A673 (cell line): ENCODE measurements around the gene ETF1. TPM values are rescaled to one million over a fixed set of nuclear protein-coding genes. Genes with fewer than 3 reads are reported as not detected.

Experiments
- BruUV-seq: library from RNA; stranded (reverse); fragments of 400-500 nt; replicated peaks from 2 replicates; lab custom pipeline; 2021; lab: Mats Ljungman, UMichigan
- CTCF ChIA-PET: fragments of 300-600 bp; sonication (Branson Sonifier 250); formaldehyde crosslinking; loops from one replicate; lab custom pipeline; 2022; ENCODE audit warnings: antibody characterized with exemption; lab: Charles Lee
- POLR2A ChIA-PET: fragments of 300-600 bp; sonication (Branson Sonifier 250); formaldehyde crosslinking; loops from one replicate; lab custom pipeline; 2022; ENCODE audit warnings: antibody characterized with exemption; ENCODE audit not compliant: low non-redundant PET; lab: Charles Lee
- DNase-seq: peaks from one replicate; pipeline ENCODE4 v3.0.0-alpha.2; 2015; ENCODE audit warnings: low spot score
- H3K27ac ChIP-seq: fragments of 200-600 bp; sonication (generic); 2 replicates; pipeline ENCODE4 v1.5.1; 2016; ENCODE audit warnings: mixed run types, low read depth, mild to moderate bottlenecking, mixed read lengths, antibody characterized with exemption, low read length; ENCODE audit not compliant: poor library complexity, severe bottlenecking
- H3K27me3 ChIP-seq: fragments of 200-600 bp; sonication (generic); replicated peaks from 2 replicates; pipeline ENCODE4 v1.6.1; 2017; ENCODE audit warnings: mixed run types, low read depth, mild to moderate bottlenecking, mixed read lengths, antibody characterized with exemption, low read length; ENCODE audit not compliant: insufficient read depth, poor library complexity
- H3K36me3 ChIP-seq: fragments of 200-600 bp; sonication (generic); 2 replicates; pipeline ENCODE4 v1.6.1; 2016; ENCODE audit warnings: mixed run types, mild to moderate bottlenecking, mixed read lengths, antibody characterized with exemption, low read length; ENCODE audit not compliant: insufficient read depth, poor library complexity, severe bottlenecking
- H3K4me1 ChIP-seq: fragments of 200-600 bp; sonication (generic); 2 replicates; pipeline ENCODE4 v1.6.1; 2017; ENCODE audit warnings: mixed run types, mild to moderate bottlenecking, mixed read lengths, antibody characterized with exemption, low read length; ENCODE audit not compliant: insufficient read depth, poor library complexity, severe bottlenecking
- H3K4me3 ChIP-seq: fragments of 200-600 bp; sonication (generic); 2 replicates; pipeline ENCODE4 v1.5.1; 2016; ENCODE audit warnings: low read depth, mixed run types, mild to moderate bottlenecking, mixed read lengths, low read length; ENCODE audit not compliant: poor library complexity, severe bottlenecking
- H3K9me3 ChIP-seq: fragments of 200-600 bp; sonication (generic); 2 replicates; pipeline ENCODE4 v1.6.1; 2016; ENCODE audit warnings: mixed run types, low read depth, mild to moderate bottlenecking, mixed read lengths, antibody characterized with exemption, low read length; ENCODE audit not compliant: poor library complexity, severe bottlenecking
- EZH2 ChIP-seq: fragments of 200-600 bp; sonication (generic); IDR thresholded peaks from 2 replicates; pipeline ENCODE4 v1.6.1; 2017; ENCODE audit warnings: borderline replicate concordance, low read depth, mild to moderate bottlenecking, mixed read lengths, antibody characterized with exemption, low read length; ENCODE audit not compliant: poor library complexity, severe bottlenecking
- intact Hi-C: fragments of 100-400 bp; cut with micrococcal nuclease; formaldehyde crosslinking; loops from one replicate; pipeline ENCODE4 v1.10.0; 2022; ENCODE audit not compliant: unreplicated experiment
- total RNA-seq: library from RNA; stranded (reverse); gene quantifications from 2 replicates; pipeline ENCODE4 v1.2.3, GENCODE V29; 2021
- TF ChIP-seq, protein P1 (sequence below): fragments of 300-800, 200-600 bp; sonication (generic); conservative IDR thresholded peaks from 2 replicates; pipeline ENCODE4 v1.5.1; 2017; ENCODE audit warnings: low read depth, mild to moderate bottlenecking, antibody characterized with exemption, low read length, moderate library complexity, mixed read lengths

The ETF1 gene
- total RNA-seq, 1 experiment from 2014 or later, result 191 TPM

DNA sequence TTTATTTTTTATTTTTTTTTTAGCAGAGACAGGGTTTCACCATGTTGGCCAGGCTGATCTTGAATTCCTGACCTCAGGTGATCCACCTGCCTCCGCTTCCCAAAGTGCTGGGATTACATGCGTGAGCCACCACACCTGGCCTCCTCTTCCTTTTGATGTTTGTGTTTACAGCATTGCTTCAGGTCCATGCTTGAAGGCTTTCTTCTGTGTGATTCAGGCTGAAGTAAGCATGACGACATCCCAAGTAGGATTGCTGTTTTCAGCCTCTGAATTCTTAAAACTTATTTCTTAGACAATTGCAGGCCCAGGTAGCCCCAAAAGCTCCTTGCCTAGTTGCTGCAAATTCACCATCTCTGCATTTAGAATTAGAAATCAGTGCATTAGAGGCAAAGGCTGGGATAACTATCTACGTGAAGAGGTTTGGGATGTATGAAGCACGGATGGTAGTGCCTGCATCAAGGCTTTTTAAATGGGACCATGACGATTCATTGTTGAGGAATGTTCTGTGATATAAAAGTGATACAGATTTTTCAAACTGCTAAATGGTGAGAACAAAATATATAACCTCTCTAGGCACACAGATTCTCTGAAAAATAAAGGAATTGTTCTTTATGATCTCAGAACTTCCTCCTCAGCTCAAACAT, 3.0 kb upstream of the ETF1 start:
- intact Hi-C loops, result loop anchor here (5.0 kb wide), 2 partner anchors 94 to 364 kb away; no protein-coding TSS in a partner anchor
- TF ChIP-seq EZH2, result no peak
- TF ChIP-seq, protein P1, sequence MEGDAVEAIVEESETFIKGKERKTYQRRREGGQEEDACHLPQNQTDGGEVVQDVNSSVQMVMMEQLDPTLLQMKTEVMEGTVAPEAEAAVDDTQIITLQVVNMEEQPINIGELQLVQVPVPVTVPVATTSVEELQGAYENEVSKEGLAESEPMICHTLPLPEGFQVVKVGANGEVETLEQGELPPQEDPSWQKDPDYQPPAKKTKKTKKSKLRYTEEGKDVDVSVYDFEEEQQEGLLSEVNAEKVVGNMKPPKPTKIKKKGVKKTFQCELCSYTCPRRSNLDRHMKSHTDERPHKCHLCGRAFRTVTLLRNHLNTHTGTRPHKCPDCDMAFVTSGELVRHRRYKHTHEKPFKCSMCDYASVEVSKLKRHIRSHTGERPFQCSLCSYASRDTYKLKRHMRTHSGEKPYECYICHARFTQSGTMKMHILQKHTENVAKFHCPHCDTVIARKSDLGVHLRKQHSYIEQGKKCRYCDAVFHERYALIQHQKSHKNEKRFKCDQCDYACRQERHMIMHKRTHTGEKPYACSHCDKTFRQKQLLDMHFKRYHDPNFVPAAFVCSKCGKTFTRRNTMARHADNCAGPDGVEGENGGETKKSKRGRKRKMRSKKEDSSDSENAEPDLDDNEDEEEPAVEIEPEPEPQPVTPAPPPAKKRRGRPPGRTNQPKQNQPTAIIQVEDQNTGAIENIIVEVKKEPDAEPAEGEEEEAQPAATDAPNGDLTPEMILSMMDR, result no peak
- POLR2A ChIA-PET, result no interaction called here
- Histone ChIP-seq H3K27ac (peak overlapping the region; percentile 10), H3K9me3 (no peaks in the 10 kb centered on the region), H3K4me3 (no peak overlapping the region), H3K27me3 (no peaks in the 10 kb centered on the region), H3K4me1 (peaks cover 14% of the 10 kb centered on the region), H3K36me3 (peaks cover 4% of the 10 kb centered on the region)
- TSS peak; percentile 0 for BruUV-seq
- no peak for DNase-seq
- CTCF ChIA-PET, result interaction anchor here (0.5 kb wide), 1 partner anchor 43 kb away, joined by 8 read pairs; no protein-coding TSS in a partner anchor

DNA sequence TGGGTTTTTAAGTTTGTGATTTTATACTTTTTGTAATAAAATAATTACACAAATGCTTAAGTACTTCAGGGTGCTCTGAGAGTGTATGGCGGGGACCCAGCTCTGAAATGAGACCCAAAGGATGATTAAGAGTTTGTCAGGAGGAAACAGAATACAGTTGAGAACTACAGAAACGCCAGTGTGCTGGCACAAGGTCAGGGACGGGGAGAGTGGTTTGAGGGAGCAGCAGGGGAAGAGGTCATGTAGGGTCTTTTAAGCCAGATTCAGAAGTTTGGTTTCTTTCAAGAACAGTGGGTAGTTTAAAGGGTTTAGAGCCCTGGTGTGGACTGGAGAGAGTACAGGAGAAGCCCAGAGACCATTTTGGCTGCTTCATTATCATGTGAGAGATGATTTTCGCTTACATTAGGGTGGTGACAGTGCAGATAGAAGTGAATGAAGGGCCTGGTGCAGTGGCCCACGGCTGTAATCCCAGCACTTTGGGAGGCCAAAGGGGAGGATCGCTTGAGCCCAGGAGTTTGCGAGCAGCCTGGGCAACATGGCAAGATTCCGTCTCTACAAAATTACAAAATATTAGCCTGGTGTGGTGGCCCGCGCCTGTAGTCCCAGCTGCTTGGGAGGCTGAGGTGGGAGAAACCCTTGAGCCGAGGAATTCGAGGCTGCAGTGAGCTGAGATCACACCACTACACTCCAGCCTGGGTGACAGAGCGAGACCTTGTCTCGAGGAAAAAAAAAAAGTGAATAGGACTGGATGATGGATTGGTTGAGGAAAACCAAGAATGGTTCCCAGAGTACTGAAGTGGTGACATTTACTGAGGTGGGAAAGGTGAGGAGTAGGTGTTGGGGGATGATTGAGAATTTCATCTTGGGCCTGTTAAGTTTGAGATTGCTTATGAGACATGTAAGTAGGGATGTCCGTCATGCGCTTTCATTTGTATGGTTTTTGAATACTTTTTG, 1.4 kb upstream of the ETF1 start:
- intact Hi-C loops, result loop anchor here (5.0 kb wide), 2 partner anchors 92 to 362 kb away; no protein-coding TSS in a partner anchor
- peaks cover 20% of the 10 kb centered on the region for H3K36me3 ChIP-seq
- H3K4me1 ChIP-seq, result peaks cover 25% of the 10 kb centered on the region
- peak overlapping the region; percentile 87 for H3K4me3 ChIP-seq
- CTCF ChIA-PET, result no interaction called here
- no peaks in the 10 kb centered on the region for H3K9me3 ChIP-seq
- peak overlapping the region; percentile 99 for H3K27ac ChIP-seq
- no peak for DNase-seq
- TF ChIP-seq, protein P1, result no peak
- TF ChIP-seq EZH2, result no peak
- no TSS peak for BruUV-seq
- H3K27me3 ChIP-seq, result no peaks in the 10 kb centered on the region
- POLR2A ChIA-PET, result no interaction called here

DNA sequence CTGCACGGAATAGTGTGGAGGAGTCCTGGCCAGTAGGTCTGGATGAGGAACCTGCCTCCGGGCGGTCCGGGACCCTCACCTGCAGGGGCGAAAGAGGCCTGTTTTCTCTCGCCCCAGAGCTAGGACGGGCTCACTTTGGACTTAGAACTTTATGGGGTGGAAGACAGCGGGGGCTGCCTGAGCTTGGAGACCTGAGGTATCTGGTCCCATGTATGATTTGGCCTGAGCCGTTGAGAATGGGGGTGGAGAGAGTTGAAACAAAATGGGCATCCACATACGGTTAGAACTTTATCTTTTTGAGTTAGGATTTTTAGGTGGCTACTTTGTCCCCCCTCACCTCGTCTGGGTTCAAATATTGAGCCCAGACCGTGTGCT, 681 bp upstream of the ETF1 start:
- intact Hi-C loops, result loop anchor here (2.0 kb wide), 2 partner anchors 31 to 79 kb away; partner anchors contain the start of genes EGR1 and HSPA9
- DNase-seq, result no peak
- peak overlapping the region; percentile 99 for H3K27ac ChIP-seq
- H3K4me3 ChIP-seq, result peak overlapping the region; percentile 87
- H3K4me1 ChIP-seq, result peaks cover 28% of the 10 kb centered on the region
- peaks cover 27% of the 10 kb centered on the region for H3K36me3 ChIP-seq
- ChIA-PET POLR2A (interaction anchor here (0.9 kb wide), 1 partner anchor 25 kb away, joined by 3 read pairs; no protein-coding TSS in a partner anchor), CTCF (no interaction called here)
- no peaks in the 10 kb centered on the region for H3K27me3 ChIP-seq
- BruUV-seq, result TSS peak; percentile 82
- H3K9me3 ChIP-seq, result no peaks in the 10 kb centered on the region
- no peak for TF ChIP-seq EZH2
- TF ChIP-seq, protein P1, result no peak
